GM21737 (cell line): ENCODE measurements around the gene TMEM18.
"Not testable (repeated sequence)": the region's sequence is repeated elsewhere in the genome, so short reads cannot be mapped to it uniquely, and the experiment has no call there.

Experiments
- ATAC-seq: cut with Tn5 transposase; IDR thresholded peaks from one replicate; pipeline ENCODE4 v1.9.1; 2021; ENCODE audit warnings: mild to moderate bottlenecking, moderate library complexity; ENCODE audit not compliant: unreplicated experiment

Gene TMEM18

DNA sequence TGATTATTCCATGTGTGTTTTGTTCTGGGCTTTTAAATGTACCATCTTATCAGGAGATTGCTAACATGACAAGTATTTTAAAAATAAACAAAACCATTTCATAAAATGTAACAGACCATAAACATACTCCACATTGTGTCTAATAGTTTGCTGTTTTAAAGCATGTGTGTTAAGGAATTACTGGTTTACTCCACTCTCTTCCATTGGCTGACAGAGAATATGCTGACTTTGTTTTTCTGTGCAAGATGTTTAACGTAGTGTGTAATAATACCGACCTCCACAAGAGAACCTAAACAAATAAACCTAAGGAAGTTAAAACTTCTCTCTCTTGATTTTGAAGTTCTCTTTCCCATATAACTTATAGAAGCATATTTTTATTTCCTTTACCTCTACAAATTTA is 17.0 kb upstream of the TMEM18 start:
- no peak for ATAC-seq

GRCh38 chr2:693606-694005 is 16.4 kb upstream of the TMEM18 start:
- ATAC-seq, result no peak

DNA sequence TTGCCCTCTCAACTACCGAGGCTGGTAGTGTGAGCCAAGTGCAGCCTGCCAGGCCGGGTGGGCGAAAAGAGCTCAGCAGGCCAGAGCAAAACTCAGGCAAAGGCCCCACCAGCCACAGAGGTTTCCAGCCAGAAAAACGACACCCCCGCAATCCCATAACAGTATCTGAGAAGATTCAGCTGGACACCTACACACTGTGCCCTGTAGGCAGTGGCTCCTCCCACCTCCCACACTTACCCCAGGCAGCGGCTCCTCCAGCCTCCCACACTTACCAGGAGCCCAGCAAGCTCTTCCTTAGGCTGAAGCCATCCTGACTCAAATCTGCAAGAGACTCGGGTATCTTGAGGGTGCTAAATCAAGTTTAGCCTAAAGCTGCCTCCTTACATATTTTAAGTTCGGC is 15.6 kb upstream of the TMEM18 start:
- no peak for ATAC-seq

DNA sequence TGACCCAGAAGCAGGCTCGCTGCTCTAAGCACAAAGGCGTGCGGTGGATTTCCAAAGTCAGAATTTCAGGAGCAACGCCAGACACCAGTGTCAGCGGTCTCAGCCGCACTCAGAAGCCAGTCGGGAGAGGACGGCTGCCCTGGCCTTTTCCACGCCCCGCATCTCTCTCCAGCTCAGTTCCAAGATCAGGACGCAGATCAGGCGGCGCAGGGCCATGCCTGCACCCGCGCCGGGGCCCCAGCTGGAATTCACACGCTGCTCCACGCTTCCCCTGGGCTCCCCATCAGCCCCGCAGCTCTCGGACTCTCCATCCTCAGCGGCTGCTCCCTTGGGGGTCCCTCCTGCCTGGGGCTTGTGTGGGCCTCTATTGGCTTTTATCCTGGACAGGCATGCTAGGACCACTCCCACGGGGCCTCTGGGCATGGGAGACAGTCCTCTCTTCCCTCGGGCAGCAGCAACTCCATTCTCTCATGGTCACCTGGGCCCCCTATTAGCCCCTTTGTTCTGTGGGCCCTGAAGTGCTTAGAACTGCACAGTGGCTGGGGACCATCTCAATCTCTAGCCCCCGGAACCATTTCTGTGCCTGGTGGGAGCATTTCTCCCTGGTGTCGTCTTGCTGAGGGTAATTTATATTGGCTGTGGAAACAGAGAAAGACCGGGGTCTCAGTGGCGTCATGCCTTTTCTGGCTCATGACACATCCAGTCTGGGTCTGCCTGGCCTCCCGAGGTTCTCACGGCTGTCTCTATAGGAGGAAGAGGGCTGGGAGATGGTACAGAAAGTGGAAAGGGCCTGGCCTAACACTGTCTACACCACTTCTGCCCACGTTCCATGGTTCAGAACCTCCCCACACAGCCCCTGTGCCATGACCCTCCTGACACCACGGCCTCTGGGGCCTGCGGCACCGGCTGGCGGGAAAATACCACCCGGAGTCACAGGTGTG is 14.9 kb upstream of the TMEM18 start:
- no peak for ATAC-seq

DNA sequence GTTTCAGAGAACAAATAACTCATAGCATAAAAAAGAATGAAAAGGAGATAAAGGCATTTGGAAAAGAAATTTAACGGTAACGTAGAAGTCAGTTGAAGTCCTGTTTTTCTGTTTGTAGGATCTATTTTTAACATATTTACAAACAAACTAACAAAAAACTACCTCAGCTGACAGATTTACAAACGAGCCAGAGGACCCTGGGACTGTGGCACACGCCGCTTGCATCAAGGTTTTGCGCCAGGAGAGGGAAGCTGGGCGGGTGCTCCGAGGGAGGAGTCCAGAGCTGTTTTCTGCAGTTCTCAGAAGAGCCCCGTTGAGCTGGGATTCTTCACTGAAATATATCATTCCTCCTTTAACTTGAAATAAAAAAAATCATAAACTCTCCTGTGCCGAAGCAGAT is 13.6 kb upstream of the TMEM18 start:
- ATAC-seq, result no peak

- ATAC-seq, result no peak
Measured at GRCh38 chr2:689877-690510, 12.8 kb upstream of the TMEM18 start.

DNA sequence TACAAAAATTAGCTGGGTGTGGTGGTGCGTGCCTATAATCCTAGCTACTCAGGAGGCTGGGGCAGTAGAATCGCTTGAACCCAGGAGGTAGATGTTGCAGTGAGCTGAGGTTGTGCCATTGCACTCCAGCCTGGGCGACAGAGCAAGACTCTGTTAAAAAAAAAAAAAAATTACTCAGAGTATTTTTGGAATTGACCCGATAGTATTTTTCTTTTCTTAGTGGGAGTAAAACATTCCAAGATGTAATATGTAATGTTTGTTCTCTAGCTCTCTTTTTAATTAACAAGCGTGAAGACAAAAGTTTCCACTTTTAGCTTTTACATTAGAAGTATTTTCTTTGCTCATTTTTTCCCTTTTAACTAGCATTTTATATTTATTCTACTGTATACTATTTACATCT is 12.0 kb upstream of the TMEM18 start:
- no peak for ATAC-seq

DNA sequence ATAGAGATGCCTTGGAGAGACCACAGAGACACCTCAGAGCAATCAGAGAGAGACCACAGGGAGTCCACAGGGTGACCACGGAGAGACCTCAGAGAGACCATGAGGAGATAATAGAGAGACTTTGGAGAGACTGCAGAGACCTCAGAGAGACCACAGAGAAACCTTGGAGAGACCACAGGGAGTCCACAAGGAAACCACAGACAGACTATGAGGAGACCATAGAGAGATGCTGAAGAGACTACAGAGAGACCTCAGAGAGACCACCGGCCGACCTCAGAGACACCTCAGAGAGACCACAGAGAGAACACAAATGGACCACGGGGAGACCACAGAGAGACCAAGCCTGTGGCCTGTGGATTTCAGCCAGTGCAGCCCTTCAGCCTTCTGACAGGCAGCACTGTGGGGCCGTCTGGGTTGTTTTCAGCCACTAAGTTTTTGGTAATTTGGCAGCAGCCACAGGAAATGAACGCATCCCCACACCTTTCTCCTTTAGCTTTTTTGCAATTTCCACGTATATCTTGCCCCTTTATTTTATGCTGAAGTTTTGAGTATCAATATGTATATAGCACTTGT is 11.4 kb upstream of the TMEM18 start:
- no peak for ATAC-seq

DNA sequence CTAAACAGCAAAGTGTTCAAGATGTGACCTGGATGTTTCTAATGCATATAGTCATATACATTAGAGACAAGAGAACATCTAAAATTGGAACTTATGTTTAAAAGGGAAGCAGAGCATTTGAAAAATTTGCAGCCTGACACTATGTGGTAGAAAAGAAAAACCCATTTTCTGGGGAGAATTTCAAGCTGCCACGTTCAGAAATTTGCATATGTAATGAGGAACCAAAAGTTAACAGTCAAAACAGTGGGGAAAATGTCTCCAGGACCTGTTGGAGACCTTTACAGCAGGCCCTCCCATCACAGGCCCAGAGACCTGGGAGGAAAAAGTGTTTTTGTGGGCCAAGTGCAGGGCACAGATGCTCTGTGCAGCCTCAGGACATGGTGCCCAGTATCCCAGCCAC is 8.2 kb upstream of the TMEM18 start:
- ATAC-seq, result no peak

DNA sequence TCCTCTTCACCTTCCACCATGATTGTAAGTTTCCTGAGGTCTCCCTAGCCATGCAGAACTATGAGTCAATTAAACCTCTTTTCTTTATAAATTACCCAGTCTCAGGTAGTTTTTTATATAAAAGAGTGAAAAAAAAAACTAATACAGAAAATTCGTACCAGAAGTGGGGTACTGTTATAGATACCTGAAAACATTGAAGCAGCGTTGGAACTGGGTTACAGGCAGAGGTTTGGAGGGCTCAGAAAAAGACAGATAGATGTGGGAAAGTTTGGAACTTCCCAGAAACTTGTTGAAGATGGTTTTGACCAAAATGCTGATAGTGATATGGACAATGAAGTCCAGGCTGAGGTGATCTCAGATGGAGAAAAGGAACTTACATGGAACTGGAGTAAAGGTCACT is 7.7 kb upstream of the TMEM18 start:
- ATAC-seq, result not testable (repeated sequence)

- ATAC-seq, result no peak
Measured at GRCh38 chr2:682226-682625, 5.0 kb upstream of the TMEM18 start.

- no peak for ATAC-seq
Measured at GRCh38 chr2:681312-681711, 4.1 kb upstream of the TMEM18 start.

DNA sequence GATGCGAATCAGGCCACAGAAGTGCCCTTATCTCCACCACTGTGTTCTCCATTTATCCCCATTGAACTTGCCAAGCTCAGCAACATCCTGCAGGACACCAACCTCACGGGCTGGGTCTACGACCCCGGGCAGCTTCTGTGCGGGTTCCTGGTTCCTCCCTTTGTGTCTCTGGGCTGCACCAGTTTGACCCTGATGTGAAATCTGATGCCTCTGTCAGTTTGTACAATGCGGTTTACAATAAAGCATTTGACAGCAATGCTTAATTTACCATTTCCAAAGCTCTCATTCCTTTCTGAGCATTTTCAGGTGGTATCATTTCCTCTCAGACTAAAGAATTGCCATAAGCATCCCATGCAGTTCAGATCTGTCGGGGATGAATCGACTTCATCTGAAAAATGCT is 3.3 kb upstream of the TMEM18 start:
- no peak for ATAC-seq

DNA sequence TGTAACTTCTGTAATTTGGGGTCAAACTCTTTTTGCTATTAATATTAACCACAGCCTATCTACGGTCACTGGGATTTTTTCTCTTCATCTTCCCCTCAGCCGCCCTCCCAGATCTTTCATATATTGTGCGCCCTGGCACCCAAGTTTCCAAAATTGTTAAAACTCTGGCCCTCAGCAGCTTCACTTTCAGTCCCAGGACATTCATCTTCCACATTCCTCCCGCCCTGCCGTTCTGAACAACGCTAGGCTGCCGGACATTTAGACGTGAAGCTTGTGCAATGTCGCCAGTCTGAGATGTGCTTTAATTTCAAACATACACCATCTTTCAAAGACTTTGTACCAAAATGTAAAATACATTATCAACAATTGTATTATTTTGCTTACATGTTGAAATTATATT is 1.8 kb upstream of the TMEM18 start:
- no peak for ATAC-seq

DNA sequence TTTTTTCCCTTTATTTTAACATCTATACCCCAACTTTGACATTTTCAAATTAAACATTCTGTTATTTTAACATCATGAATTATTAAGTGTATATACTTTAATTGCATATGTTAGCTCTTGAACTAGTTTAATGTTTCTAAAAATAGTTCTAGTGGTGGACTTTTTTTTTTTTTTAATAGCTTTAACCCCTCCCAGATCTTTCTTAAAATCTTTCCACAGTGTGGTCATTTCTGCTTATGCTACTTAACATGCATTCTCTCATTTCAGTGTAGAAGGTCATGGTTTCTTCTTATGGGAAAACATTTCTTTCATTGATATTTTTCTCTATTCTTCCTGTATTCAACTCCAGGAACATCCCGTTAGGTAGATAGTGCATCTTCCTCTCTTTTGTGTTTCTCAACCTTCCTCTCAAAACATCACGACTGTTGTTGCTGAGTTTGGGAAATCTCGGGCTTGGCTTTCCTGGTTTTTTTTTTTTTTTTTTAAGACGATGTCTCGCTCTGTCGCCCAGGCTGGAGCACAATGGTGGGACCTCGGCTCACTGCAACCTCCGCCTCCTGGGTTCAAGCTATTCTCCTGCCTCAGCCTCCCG is 849 bp upstream of the TMEM18 start:
- no peak for ATAC-seq

GRCh38 chr2:676647-677055 is 555 bp downstream of the TMEM18 start:
- ATAC-seq, result peak; percentile 82

GRCh38 chr2:675982-676646 is 1.1 kb downstream of the TMEM18 start:
- ATAC-seq, result peak; percentile 30

- no peak for ATAC-seq
Measured at GRCh38 chr2:675460-675859, 1.7 kb downstream of the TMEM18 start.

GRCh38 chr2:675051-675450 is 2.2 kb downstream of the TMEM18 start:
- no peak for ATAC-seq

GRCh38 chr2:674321-674985 is 2.8 kb downstream of the TMEM18 start:
- ATAC-seq, result no peak
